SK-N-SH (cell line): ENCODE measurements around the gene LRMDA. TPM values are rescaled to one million over a fixed set of nuclear protein-coding genes. Genes with fewer than 3 reads are reported as not detected.

Source experiments
- CTCF ChIA-PET: fragments of 300-600, 350-600 bp; formaldehyde crosslinking; extraction: SDS; loops from one replicate; lab custom pipeline; 2021; lab: Yijun Ruan, JAX
- POLR2A ChIA-PET: fragments of 350-600 bp; sonication (Branson Sonifier 250); formaldehyde crosslinking; extraction: SDS; loops from one replicate; lab custom pipeline; 2020; ENCODE audit warnings: antibody characterized with exemption, inconsistent platforms; lab: Yijun Ruan, JAX
- DNase-seq: peaks from one replicate; pipeline ENCODE4 v3.0.0; 2012
- H2AFZ ChIP-seq: fragments of 200-600 bp; sonication (generic); 2 replicates; pipeline ENCODE4 v1.8.1; 2016; ENCODE audit warnings: antibody characterized with exemption, mild to moderate bottlenecking, low read depth
- H3F3A ChIP-seq: fragments of 200-600 bp; sonication (generic); replicated peaks from 2 replicates; pipeline ENCODE3; 2016; ENCODE audit warnings: antibody characterized with exemption, mild to moderate bottlenecking; ENCODE audit not compliant: insufficient read depth
- H3K27ac ChIP-seq, 2 experiments: fragments of 200-500 bp in 1 of 2; fragments of 200-600 bp in 1 of 2; sonication (Bioruptor generic) in 1 of 2; sonication (generic), shearing (Covaris generic) in 1 of 2; 2 replicates each; pipeline versions ENCODE4 v1.5.1 to v1.6.1; 2014 to 2016; ENCODE audit warnings: low read depth in 2 of 2, inconsistent platforms in 1 of 2, low read length in 1 of 2, mild to moderate bottlenecking in 1 of 2, mixed read lengths in 1 of 2
- H3K27me3 ChIP-seq: fragments of 200-600 bp; sonication (generic), shearing (Covaris generic); 2 replicates; pipeline ENCODE4 v1.6.1; 2016; ENCODE audit warnings: mixed run types; ENCODE audit not compliant: insufficient read depth
- H3K36me3 ChIP-seq, 2 experiments: fragments of 200-500 bp in 1 of 2; fragments of 200-600 bp in 1 of 2; sonication (Bioruptor generic) in 1 of 2; sonication (generic) in 1 of 2; replicated peaks in 1 of 2; 2 replicates each; pipeline versions ENCODE3 to v1.5.1; 2014 to 2016; ENCODE audit warnings: low read length in 1 of 2, mild to moderate bottlenecking in 1 of 2; ENCODE audit not compliant: insufficient read depth in 2 of 2, control insufficient read depth in 1 of 2
- H3K4me1 ChIP-seq, 2 experiments: fragments of 200-500 bp in 1 of 2; fragments of 200-600 bp in 1 of 2; sonication (Bioruptor generic) in 1 of 2; sonication (generic), shearing (Covaris generic) in 1 of 2; 2 replicates each; pipeline versions ENCODE4 v1.5.1 to v1.6.1; 2014 to 2016; ENCODE audit warnings: low read depth in 1 of 2, low read length in 1 of 2, mixed run types in 1 of 2; ENCODE audit not compliant: insufficient read depth in 2 of 2, control insufficient read depth in 1 of 2
- H3K4me2 ChIP-seq: fragments of 200-600 bp; sonication (generic), shearing (Covaris generic); 2 replicates; pipeline ENCODE4 v1.6.1; 2017; ENCODE audit warnings: mixed run types
- H3K4me3 ChIP-seq, 2 experiments: fragments of 200-500 bp in 1 of 2; fragments of 200-600 bp in 1 of 2; sonication (Bioruptor generic) in 1 of 2; sonication (generic), shearing (Covaris generic) in 1 of 2; 2 replicates each; pipeline versions ENCODE4 v1.5.1 to v1.8.1; 2014 to 2016; ENCODE audit warnings: low read depth in 2 of 2, inconsistent platforms in 1 of 2, low read length in 1 of 2, mild to moderate bottlenecking in 1 of 2, mixed read lengths in 1 of 2, moderate library complexity in 1 of 2
- H3K79me2 ChIP-seq: fragments of 200-600 bp; sonication (generic); 2 replicates; pipeline ENCODE4 v1.8.1; 2017; ENCODE audit warnings: mild to moderate bottlenecking; ENCODE audit not compliant: insufficient read depth
- H3K9ac ChIP-seq: fragments of 200-600 bp; sonication (generic); 2 replicates; pipeline ENCODE4 v1.6.1; 2017; ENCODE audit warnings: mixed run types
- H3K9me2 ChIP-seq: fragments of 200-600 bp; sonication (generic); 2 replicates; pipeline ENCODE4 v1.6.1; 2017; ENCODE audit warnings: mixed run types
- H3K9me3 ChIP-seq: fragments of 200-600 bp; sonication (generic); 2 replicates; pipeline ENCODE4 v1.6.1; 2017; ENCODE audit warnings: mixed run types, mild to moderate bottlenecking, moderate library complexity
- H4K20me1 ChIP-seq: fragments of 200-600 bp; sonication (generic); 2 replicates; pipeline ENCODE4 v1.6.1; 2017; ENCODE audit warnings: mild to moderate bottlenecking, mixed run types; ENCODE audit not compliant: insufficient read depth
- CHD2 ChIP-seq: fragments of 150-350 bp; IDR thresholded peaks from 2 replicates; pipeline ENCODE4 v1.6.1; 2018; ENCODE audit warnings: low read length; ENCODE audit not compliant: partially characterized antibody
- EP300 ChIP-seq, 2 experiments: IDR thresholded peaks; 2 replicates each; pipeline versions ENCODE4 v1.4.0 to v1.6.1; 2012; ENCODE audit warnings: borderline replicate concordance in 1 of 2, low read depth in 1 of 2, low read length in 1 of 2
- EZH2phosphoT487 ChIP-seq: fragments of 200-600 bp; sonication (generic); IDR thresholded peaks from 2 replicates; pipeline ENCODE4 v1.6.1; 2017; ENCODE audit warnings: low read depth, mixed run types, mild to moderate bottlenecking, antibody characterized with exemption, moderate library complexity, borderline replicate concordance
- FOSL2 ChIP-seq: IDR thresholded peaks from 2 replicates; pipeline ENCODE4 v1.4.0; 2012; ENCODE audit warnings: low read depth, mild to moderate bottlenecking, moderate library complexity, borderline replicate concordance
- FOXJ3 ChIP-seq: sonication (generic); formaldehyde crosslinking; IDR thresholded peaks from 2 replicates; pipeline ENCODE4 v1.5.1; 2020; ENCODE audit warnings: mild to moderate bottlenecking, missing genetic modification reagents
- FOXM1 ChIP-seq: IDR thresholded peaks from 2 replicates; pipeline ENCODE4 v1.4.0; 2012; ENCODE audit warnings: low read depth, mild to moderate bottlenecking
- GABPA ChIP-seq: IDR thresholded peaks from 2 replicates; pipeline ENCODE4 v1.4.0; 2012; ENCODE audit warnings: low read depth, mild to moderate bottlenecking
- JUND ChIP-seq: IDR thresholded peaks from 2 replicates; pipeline ENCODE4 v1.4.0; 2012
- MXI1 ChIP-seq: IDR thresholded peaks from 2 replicates; pipeline ENCODE4 v1.6.1; 2012; ENCODE audit warnings: mild to moderate bottlenecking, low read depth, low read length, improper control_type of control experiment
- NRF1 ChIP-seq: IDR thresholded peaks from 2 replicates; pipeline ENCODE4 v1.6.1; 2012; ENCODE audit warnings: low read depth, mild to moderate bottlenecking, low read length
- POLR2AphosphoS5 ChIP-seq: IDR thresholded peaks from 2 replicates; pipeline ENCODE4 v1.6.1; 2012; ENCODE audit warnings: low read depth, low read length
- RAD21 ChIP-seq: IDR thresholded peaks from 2 replicates; pipeline ENCODE4 v1.6.1; 2012; ENCODE audit warnings: mild to moderate bottlenecking, low read length
- TEAD4 ChIP-seq: IDR thresholded peaks from 2 replicates; pipeline ENCODE4 v1.4.0; 2012; ENCODE audit warnings: mild to moderate bottlenecking, borderline replicate concordance; ENCODE audit not compliant: insufficient read depth
- YY1 ChIP-seq: IDR thresholded peaks from 2 replicates; pipeline ENCODE4 v1.4.0; 2012; ENCODE audit warnings: low read depth, mild to moderate bottlenecking
- ZBTB33 ChIP-seq: IDR thresholded peaks from 2 replicates; pipeline ENCODE4 v1.4.0; 2012; ENCODE audit warnings: low read depth, borderline replicate concordance
- WGBS: methylation state at CpG from one replicate; pipeline ENCODE4 v1.1.6; 2017; ENCODE audit warnings: low lambda C conversion rate; 5-methylcytosine and 5-hydroxymethylcytosine counted together
- polyA plus RNA-seq, 3 experiments: library from polyadenylated mRNA; depleted of rRNA; stranded (reverse); fragments of >200 nt; gene quantifications; 2 replicates each; pipeline ENCODE4 v1.2.3, GENCODE V29; 2012
- TF ChIP-seq, protein P1 (sequence below): fragments of 200-600 bp; sonication (generic); IDR thresholded peaks from 2 replicates; pipeline ENCODE4 v1.6.1; 2017; ENCODE audit warnings: antibody characterized with exemption, mild to moderate bottlenecking, moderate library complexity
- TF ChIP-seq, protein P2 (sequence below): fragments of 150-350 bp; IDR thresholded peaks from 2 replicates; pipeline ENCODE4 v1.6.1; 2016; ENCODE audit warnings: mild to moderate bottlenecking, low read depth, low read length
- TF ChIP-seq, protein P3 (sequence below): IDR thresholded peaks from 2 replicates; pipeline ENCODE4 v1.4.0; 2012; ENCODE audit warnings: low read depth, borderline replicate concordance
- TF ChIP-seq, protein P4 (sequence below): IDR thresholded peaks from 2 replicates; pipeline ENCODE4 v1.4.0; 2012; ENCODE audit warnings: low read depth
- TF ChIP-seq, protein P5 (sequence below): IDR thresholded peaks from 2 replicates; pipeline ENCODE4; 2012

The LRMDA gene
- polyA plus RNA-seq, 1 of the 3 experiments (the other 2 are of a cell fraction), result 0.95 TPM

DNA sequence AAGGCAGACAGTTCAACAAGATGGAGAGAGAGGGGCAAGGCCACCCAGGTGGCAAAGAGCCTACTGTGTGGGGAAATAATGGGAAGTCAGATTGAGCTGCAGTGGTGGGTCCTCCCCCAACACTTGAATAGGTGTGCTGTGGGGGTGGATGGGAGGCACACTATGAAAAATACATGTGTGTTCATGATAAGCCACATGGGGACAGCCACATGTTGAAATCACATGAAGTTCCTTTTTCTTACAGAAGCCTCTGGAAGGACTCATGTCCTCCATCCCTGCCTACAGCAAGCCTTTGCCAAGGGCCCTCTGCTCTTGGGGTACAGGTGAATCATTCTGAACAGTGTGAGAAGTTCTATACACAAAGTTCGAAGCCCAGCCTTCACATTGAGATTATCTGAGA lies 310.9 kb downstream of the LRMDA start:
- Histone ChIP-seq H3K4me1 (no peaks in the 10 kb centered on the region), H3K4me2 (no peak overlapping the region), H4K20me1 (no peaks in the 10 kb centered on the region), H3K9me2 (no peaks in the 10 kb centered on the region), H3K79me2 (no peaks in the 10 kb centered on the region), H3K27ac (no peak overlapping the region), H3K4me3 (no peak overlapping the region), H3K27me3 (no peaks in the 10 kb centered on the region), H3F3A (no peaks in the 10 kb centered on the region), H3K9ac (no peak overlapping the region), H3K9me3 (no peaks in the 10 kb centered on the region), H3K36me3 (no peaks in the 10 kb centered on the region), H2AFZ (no peak overlapping the region)
- 71% methylated on average over 1 of the region's 1 CpG for WGBS
- TF ChIP-seq TEAD4 (no peak), CHD2 (no peak), EP300 (IDR thresholded peaks at IDR 0.05; ENCODE audit: borderline replicate concordance in 1 of 2, low read depth in 1 of 2, low read length in 1 of 2) (no peak), JUND (no peak), NRF1 (no peak), POLR2AphosphoS5 (no peak)
- TF ChIP-seq, protein P1, sequence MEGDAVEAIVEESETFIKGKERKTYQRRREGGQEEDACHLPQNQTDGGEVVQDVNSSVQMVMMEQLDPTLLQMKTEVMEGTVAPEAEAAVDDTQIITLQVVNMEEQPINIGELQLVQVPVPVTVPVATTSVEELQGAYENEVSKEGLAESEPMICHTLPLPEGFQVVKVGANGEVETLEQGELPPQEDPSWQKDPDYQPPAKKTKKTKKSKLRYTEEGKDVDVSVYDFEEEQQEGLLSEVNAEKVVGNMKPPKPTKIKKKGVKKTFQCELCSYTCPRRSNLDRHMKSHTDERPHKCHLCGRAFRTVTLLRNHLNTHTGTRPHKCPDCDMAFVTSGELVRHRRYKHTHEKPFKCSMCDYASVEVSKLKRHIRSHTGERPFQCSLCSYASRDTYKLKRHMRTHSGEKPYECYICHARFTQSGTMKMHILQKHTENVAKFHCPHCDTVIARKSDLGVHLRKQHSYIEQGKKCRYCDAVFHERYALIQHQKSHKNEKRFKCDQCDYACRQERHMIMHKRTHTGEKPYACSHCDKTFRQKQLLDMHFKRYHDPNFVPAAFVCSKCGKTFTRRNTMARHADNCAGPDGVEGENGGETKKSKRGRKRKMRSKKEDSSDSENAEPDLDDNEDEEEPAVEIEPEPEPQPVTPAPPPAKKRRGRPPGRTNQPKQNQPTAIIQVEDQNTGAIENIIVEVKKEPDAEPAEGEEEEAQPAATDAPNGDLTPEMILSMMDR, result no peak
- TF ChIP-seq, protein P2, sequence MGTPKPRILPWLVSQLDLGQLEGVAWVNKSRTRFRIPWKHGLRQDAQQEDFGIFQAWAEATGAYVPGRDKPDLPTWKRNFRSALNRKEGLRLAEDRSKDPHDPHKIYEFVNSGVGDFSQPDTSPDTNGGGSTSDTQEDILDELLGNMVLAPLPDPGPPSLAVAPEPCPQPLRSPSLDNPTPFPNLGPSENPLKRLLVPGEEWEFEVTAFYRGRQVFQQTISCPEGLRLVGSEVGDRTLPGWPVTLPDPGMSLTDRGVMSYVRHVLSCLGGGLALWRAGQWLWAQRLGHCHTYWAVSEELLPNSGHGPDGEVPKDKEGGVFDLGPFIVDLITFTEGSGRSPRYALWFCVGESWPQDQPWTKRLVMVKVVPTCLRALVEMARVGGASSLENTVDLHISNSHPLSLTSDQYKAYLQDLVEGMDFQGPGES, result no peak
- TF ChIP-seq, protein P3, sequence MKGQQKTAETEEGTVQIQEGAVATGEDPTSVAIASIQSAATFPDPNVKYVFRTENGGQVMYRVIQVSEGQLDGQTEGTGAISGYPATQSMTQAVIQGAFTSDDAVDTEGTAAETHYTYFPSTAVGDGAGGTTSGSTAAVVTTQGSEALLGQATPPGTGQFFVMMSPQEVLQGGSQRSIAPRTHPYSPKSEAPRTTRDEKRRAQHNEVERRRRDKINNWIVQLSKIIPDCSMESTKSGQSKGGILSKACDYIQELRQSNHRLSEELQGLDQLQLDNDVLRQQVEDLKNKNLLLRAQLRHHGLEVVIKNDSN, result no peak
- TF ChIP-seq, protein P4, sequence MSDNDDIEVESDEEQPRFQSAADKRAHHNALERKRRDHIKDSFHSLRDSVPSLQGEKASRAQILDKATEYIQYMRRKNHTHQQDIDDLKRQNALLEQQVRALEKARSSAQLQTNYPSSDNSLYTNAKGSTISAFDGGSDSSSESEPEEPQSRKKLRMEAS, result no peak
- ChIA-PET POLR2A (no interaction called here), CTCF (no interaction called here)
- DNase-seq, result no peak

- H3K9me3 ChIP-seq, result no peaks in the 10 kb centered on the region
- no peaks in the 10 kb centered on the region for H3K27me3 ChIP-seq
- POLR2A ChIA-PET, result no interaction called here
- H3K4me2 ChIP-seq, result no peak overlapping the region
- no peaks in the 10 kb centered on the region for H3K9me2 ChIP-seq
- H3F3A ChIP-seq, result no peaks in the 10 kb centered on the region
- CTCF ChIA-PET, result interaction anchor here (1.3 kb wide), 1 partner anchor 9 kb away, joined by 3 read pairs; no protein-coding TSS in a partner anchor
- H2AFZ ChIP-seq, result no peak overlapping the region
- WGBS, result 60% methylated on average over 9 of the region's 9 CpGs
- H3K4me1 ChIP-seq, result no peaks in the 10 kb centered on the region
- H4K20me1 ChIP-seq, result no peaks in the 10 kb centered on the region
- H3K27ac ChIP-seq, result no peak overlapping the region
- no peak overlapping the region for H3K4me3 ChIP-seq
- H3K36me3 ChIP-seq, result no peaks in the 10 kb centered on the region
- no peaks in the 10 kb centered on the region for H3K79me2 ChIP-seq
- DNase-seq, result no peak
- no peak overlapping the region for H3K9ac ChIP-seq
- TF ChIP-seq FOSL2 (no peak), FOXM1 (no peak), NRF1 (no peak), YY1 (no peak), EZH2phosphoT487 (no peak), CHD2 (no peak), FOXJ3 (CRISPR knock-in tag) (no peak), EP300 (IDR thresholded peaks at IDR 0.05; ENCODE audit: borderline replicate concordance in 1 of 2, low read depth in 1 of 2, low read length in 1 of 2) (no peak), RAD21 (no peak), GABPA (no peak), MXI1 (no peak), ZBTB33 (no peak)
- TF ChIP-seq, protein P4, result no peak
- TF ChIP-seq, protein P5, sequence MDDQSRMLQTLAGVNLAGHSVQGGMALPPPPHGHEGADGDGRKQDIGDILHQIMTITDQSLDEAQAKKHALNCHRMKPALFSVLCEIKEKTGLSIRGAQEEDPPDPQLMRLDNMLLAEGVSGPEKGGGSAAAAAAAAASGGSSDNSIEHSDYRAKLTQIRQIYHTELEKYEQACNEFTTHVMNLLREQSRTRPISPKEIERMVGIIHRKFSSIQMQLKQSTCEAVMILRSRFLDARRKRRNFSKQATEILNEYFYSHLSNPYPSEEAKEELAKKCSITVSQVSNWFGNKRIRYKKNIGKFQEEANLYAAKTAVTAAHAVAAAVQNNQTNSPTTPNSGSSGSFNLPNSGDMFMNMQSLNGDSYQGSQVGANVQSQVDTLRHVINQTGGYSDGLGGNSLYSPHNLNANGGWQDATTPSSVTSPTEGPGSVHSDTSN, result no peak
Measured at GRCh38 chr10:75743291-75743778, 311.9 kb downstream of the LRMDA start.
